Upper lobe of left lung (tissue), 6 donors: Measurements from ENCODE around the gene NDUFAF7. TPM values are rescaled to one million over a fixed set of nuclear protein-coding genes. Genes with fewer than 3 reads are reported as not detected.

Source experiments
- ATAC-seq, 2 donors: fragments of 200-7000 bp; cut with Tn5 transposase; one replicate each; pipeline ENCODE4 v1.9.1; 2022; ENCODE audit warnings: mild to moderate bottlenecking in 2 of 2, moderate library complexity in 2 of 2; ENCODE audit not compliant: low FRiP score in 2 of 2
- DNase-seq, 2 donors: peaks; one replicate each; pipeline ENCODE4 v3.0.0-alpha.2; 2019 to 2020
- H3K27ac ChIP-seq, 4 donors: fragments of 200-600 bp; sonication (generic); one replicate each; pipeline ENCODE4 v1.5.1; 2016 to 2019
- H3K27me3 ChIP-seq, 4 donors: fragments of 200-600 bp; sonication (generic); one replicate each; pipeline ENCODE4 v1.5.1; 2017 to 2019
- H3K36me3 ChIP-seq, 4 donors: fragments of 200-600 bp; sonication (generic); one replicate each; pipeline ENCODE4 v1.5.1; 2016 to 2019
- H3K4me1 ChIP-seq, 4 donors: fragments of 200-600 bp; sonication (generic); one replicate each; pipeline ENCODE4 v1.5.1; 2018 to 2019
- H3K4me3 ChIP-seq, 4 donors: fragments of 200-600 bp; sonication (generic); one replicate each; pipeline ENCODE4 v1.5.1; 2017 to 2019; ENCODE audit warnings: mild to moderate bottlenecking in 2 of 4, moderate library complexity in 1 of 4
- H3K9me3 ChIP-seq, 4 donors: fragments of 200-600 bp; sonication (generic); one replicate each; pipeline ENCODE4 v1.5.1; 2018 to 2019
- CTCF ChIP-seq, 6 experiments: fragments of 450-650 bp in 4 of 6; fragments of 200-600 bp in 2 of 6; sonication (generic) in 2 of 6; IDR thresholded peaks; one replicate each; pipeline ENCODE4 v1.5.1; 2016 to 2019; ENCODE audit warnings: antibody characterized with exemption in 6 of 6
- EP300 ChIP-seq, 4 donors: sonication (generic); formaldehyde crosslinking; IDR thresholded peaks; one replicate each; pipeline ENCODE4 v1.5.1; 2017; ENCODE audit warnings: antibody characterized with exemption in 4 of 4, control low read depth in 2 of 4
- POLR2A ChIP-seq, 4 donors: fragments of 450-650 bp; IDR thresholded peaks; one replicate each; pipeline ENCODE4 v1.5.1; 2016 to 2017; ENCODE audit warnings: antibody characterized with exemption in 4 of 4, mild to moderate bottlenecking in 2 of 4
- POLR2AphosphoS5 ChIP-seq, 2 donors: sonication (generic); formaldehyde crosslinking; IDR thresholded peaks; one replicate each; pipeline ENCODE4 v1.5.1; 2017; ENCODE audit warnings: antibody characterized with exemption in 2 of 2
- WGBS, 2 donors: methylation state at CpG; one replicate each; pipeline ENCODE4 v1.1.5; 2017 to 2018; 5-methylcytosine and 5-hydroxymethylcytosine counted together
- total RNA-seq, 6 donors: library from RNA; depleted of rRNA in 4 of 6; stranded (reverse); fragments of >200 nt in 4 of 6; gene quantifications; one replicate each; pipeline versions ENCODE4 v1.1.0 to v1.2.1, GENCODE V29; 2016 to 2021
- donor health status: DM: no; HTN: no; CAD: no; lungs with moderate emphysema.
- donor health status: DM: no; HTN: yes; CAD: no; lungs with severe emphysema.

The NDUFAF7 gene
- total RNA-seq, 6 donors from 2014 or later, result 7.4 to 30.4 (median 15.7) TPM

GRCh38 chr2:37271376-37272067 lies 40.1 kb downstream of the NDUFAF7 start:
- TF ChIP-seq POLR2AphosphoS5 (IDR thresholded peaks at IDR 0.05), result no peak
- no peak for TF ChIP-seq POLR2A (IDR thresholded peaks at IDR 0.05)
- TF ChIP-seq CTCF (IDR thresholded peaks at IDR 0.05), result no peak
- TF ChIP-seq EP300 (IDR thresholded peaks at IDR 0.05), result no peak
- WGBS, 2 donors, result 87 to 92% methylated on average over 5 to 7 of the region's 7 CpGs

GRCh38 chr2:37274359-37274965 lies 43.0 kb downstream of the NDUFAF7 start:
- no peak overlapping the region for H3K4me3 ChIP-seq
- WGBS, 2 donors, result 62 to 70% methylated on average over 6 of the region's 6 CpGs
- no peaks in the 10 kb centered on the region for H3K27me3 ChIP-seq
- no peak for DNase-seq
- no peak for ATAC-seq
- peak overlapping the region in 1 of 4 donors; percentile 20 for H3K27ac ChIP-seq
- no peaks in the 10 kb centered on the region for H3K4me1 ChIP-seq
- TF ChIP-seq POLR2A (IDR thresholded peaks at IDR 0.05), result no peak
- no peak for TF ChIP-seq POLR2AphosphoS5 (IDR thresholded peaks at IDR 0.05)
- TF ChIP-seq CTCF (IDR thresholded peaks at IDR 0.05), result no peak
- TF ChIP-seq EP300 (IDR thresholded peaks at IDR 0.05), result no peak
- no peaks in the 10 kb centered on the region for H3K9me3 ChIP-seq
- peaks cover 6 to 74% (median 26%) of the 10 kb centered on the region in 4 donors for H3K36me3 ChIP-seq

More at GRCh38 chr2:37271376-37272067, 40.1 kb downstream of the NDUFAF7 start:
- no peaks in the 10 kb centered on the region for H3K4me1 ChIP-seq
- no peaks in the 10 kb centered on the region for H3K27me3 ChIP-seq
- H3K9me3 ChIP-seq, result no peaks in the 10 kb centered on the region
- H3K36me3 ChIP-seq, result peaks cover 6 to 83% (median 26%) of the 10 kb centered on the region in 4 donors
- DNase-seq (no peak), ATAC-seq (no peak)
- no peak overlapping the region for H3K27ac ChIP-seq
- no peak overlapping the region for H3K4me3 ChIP-seq

- H3K27me3 ChIP-seq, result no peaks in the 10 kb centered on the region
- DNase-seq (no peak), ATAC-seq (no peak)
- no peaks in the 10 kb centered on the region for H3K4me1 ChIP-seq
- no peak for TF ChIP-seq CTCF (IDR thresholded peaks at IDR 0.05)
- no peak for TF ChIP-seq POLR2A (IDR thresholded peaks at IDR 0.05)
- TF ChIP-seq EP300 (IDR thresholded peaks at IDR 0.05), result no peak
- TF ChIP-seq POLR2AphosphoS5 (IDR thresholded peaks at IDR 0.05), result no peak
- no peaks in the 10 kb centered on the region for H3K9me3 ChIP-seq
- no peak overlapping the region for H3K27ac ChIP-seq
- 88 to 91% methylated on average over 2 of the region's 2 CpGs for WGBS, 2 donors
- H3K36me3 ChIP-seq, result peaks cover 6 to 78% (median 25%) of the 10 kb centered on the region in 4 donors
- no peak overlapping the region for H3K4me3 ChIP-seq
Observed at GRCh38 chr2:37276291-37276690, 44.8 kb downstream of the NDUFAF7 start.

GRCh38 chr2:37281916-37282315 lies 50.5 kb downstream of the NDUFAF7 start:
- DNase-seq (no peak), ATAC-seq (no peak)
- H3K4me3 ChIP-seq, result no peak overlapping the region
- no peaks in the 10 kb centered on the region for H3K9me3 ChIP-seq
- no peak overlapping the region for H3K27ac ChIP-seq
- no peaks in the 10 kb centered on the region for H3K4me1 ChIP-seq
- 88 to 98% methylated on average over 1 of the region's 1 CpG for WGBS, 2 donors
- peaks cover 0 to 65% (median 8%) of the 10 kb centered on the region in 4 donors for H3K36me3 ChIP-seq
- no peaks in the 10 kb centered on the region for H3K27me3 ChIP-seq
- TF ChIP-seq POLR2A (IDR thresholded peaks at IDR 0.05), result no peak
- TF ChIP-seq CTCF (IDR thresholded peaks at IDR 0.05), result no peak
- no peak for TF ChIP-seq EP300 (IDR thresholded peaks at IDR 0.05)
- TF ChIP-seq POLR2AphosphoS5 (IDR thresholded peaks at IDR 0.05), result no peak
